ENCODE results near the gene WBP2.

DNA sequence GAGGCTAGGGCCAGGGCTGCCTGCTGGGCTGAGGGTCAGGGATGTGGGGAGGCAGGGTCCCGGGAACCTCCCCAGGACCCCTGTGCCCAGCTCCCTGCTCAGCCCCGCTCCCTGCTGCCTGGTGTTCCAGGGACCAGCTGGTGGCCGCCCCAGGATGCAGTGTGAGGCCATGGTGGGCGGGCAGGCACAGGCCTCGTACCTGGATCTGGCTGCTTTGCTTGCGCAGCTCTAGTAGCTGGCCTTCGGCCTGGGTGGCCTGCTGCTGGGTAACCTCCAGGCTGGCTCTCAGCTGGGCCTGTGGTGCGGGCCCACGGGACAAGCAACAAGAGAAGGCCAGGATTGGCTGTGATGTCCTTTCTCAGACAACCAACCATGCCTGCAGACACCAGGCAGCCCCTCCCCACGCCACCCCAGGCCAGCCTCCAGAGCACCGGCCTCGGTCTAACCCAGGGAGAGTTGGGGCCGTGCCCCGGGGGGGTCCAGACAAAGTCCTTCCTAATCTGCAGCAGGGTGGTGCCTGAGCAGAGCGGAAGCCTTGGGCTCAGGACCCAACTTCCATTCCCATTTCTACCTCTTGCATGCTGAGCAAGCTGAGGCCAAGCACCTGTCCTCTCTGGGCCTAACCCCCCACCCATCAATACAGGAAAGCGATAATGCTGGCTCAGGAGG, 37.6 kb upstream of the WBP2 start:
- TF ChIP-seq, protein P1, sequence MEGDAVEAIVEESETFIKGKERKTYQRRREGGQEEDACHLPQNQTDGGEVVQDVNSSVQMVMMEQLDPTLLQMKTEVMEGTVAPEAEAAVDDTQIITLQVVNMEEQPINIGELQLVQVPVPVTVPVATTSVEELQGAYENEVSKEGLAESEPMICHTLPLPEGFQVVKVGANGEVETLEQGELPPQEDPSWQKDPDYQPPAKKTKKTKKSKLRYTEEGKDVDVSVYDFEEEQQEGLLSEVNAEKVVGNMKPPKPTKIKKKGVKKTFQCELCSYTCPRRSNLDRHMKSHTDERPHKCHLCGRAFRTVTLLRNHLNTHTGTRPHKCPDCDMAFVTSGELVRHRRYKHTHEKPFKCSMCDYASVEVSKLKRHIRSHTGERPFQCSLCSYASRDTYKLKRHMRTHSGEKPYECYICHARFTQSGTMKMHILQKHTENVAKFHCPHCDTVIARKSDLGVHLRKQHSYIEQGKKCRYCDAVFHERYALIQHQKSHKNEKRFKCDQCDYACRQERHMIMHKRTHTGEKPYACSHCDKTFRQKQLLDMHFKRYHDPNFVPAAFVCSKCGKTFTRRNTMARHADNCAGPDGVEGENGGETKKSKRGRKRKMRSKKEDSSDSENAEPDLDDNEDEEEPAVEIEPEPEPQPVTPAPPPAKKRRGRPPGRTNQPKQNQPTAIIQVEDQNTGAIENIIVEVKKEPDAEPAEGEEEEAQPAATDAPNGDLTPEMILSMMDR (IDR thresholded peaks at IDR 0.05) = no peak
- TF ChIP-seq POLR2AphosphoS5 (IDR thresholded peaks at IDR 0.05) = no peak

Measured in prostate gland (tissue), 2 donors.